Stimulated activated CD4-positive, alpha-beta T cell treated with anti-CD3 and anti-CD28 coated beads, Interleukin-1b, Interleukin-23, amount 100 ng/mL, for 24 hours (primary cell): Measurements from ENCODE around the gene RASSF4.

ENCODE experiments used
- DNase-seq, 4 experiments: peaks; one replicate each; pipeline ENCODE4 v3.0.0-alpha.2; 2020; ENCODE audit warnings: low read depth in 4 of 4, low spot score in 1 of 4

The RASSF4 gene, protein sequence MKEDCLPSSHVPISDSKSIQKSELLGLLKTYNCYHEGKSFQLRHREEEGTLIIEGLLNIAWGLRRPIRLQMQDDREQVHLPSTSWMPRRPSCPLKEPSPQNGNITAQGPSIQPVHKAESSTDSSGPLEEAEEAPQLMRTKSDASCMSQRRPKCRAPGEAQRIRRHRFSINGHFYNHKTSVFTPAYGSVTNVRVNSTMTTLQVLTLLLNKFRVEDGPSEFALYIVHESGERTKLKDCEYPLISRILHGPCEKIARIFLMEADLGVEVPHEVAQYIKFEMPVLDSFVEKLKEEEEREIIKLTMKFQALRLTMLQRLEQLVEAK

GRCh38 chr10:44959247-44960087 is at the start of gene RASSF4:
TSS of gene RASSF4 (plus strand) at chr10:44959802. CDS start at chr10:44970203, 10,401 bp downstream.
- peak; percentile 81 to 89 (median 86) for DNase-seq

DNA sequence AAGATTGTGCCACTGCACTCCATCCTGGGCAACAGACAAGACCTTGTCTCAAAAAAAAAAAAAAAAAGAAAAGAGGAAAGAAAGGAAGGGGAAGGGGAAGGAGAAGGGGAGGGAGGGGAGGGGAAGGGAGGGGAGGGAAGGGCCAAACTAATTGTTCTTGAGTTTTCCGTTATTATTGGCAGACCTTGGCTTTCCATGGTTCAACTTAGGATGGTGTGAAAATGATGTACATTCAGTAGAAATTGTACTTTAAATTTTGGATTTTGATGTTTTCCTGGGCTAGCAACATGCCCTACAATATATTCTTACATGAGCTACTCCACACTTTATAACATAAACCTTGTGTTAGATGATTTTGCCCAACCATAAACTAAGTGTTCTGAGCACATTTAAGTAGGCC is 49.7 kb upstream of the RASSF4 start:
- DNase-seq, result no peak

GRCh38 chr10:44910602-44911001 is 49.0 kb upstream of the RASSF4 start:
- no peak for DNase-seq

GRCh38 chr10:44911081-44911540 is 48.5 kb upstream of the RASSF4 start, which contains the start of gene TMEM72:
TSS of gene TMEM72 (plus strand) at chr10:44911337. CDS start at chr10:44911513, 176 bp downstream.
- no peak for DNase-seq

DNA sequence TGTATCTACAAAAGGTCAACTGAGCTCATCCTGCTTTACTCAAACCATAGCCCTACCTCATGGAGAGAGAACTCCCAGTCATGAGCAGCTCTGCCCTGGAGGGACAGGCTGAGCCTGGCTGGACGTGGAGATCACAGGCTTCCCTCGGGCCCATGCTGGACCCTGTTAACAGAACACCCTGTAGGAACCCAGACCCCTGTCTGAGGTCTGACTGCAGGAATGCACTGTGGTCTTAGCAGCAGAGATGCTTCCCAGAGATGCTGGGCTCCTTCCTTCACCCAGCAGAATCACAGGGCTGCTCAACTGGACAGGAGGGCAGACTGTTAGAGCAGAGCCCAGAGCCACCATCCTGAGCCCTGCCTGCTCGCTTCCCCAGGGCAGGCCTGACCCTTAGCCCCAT is 47.7 kb upstream of the RASSF4 start:
- no peak for DNase-seq

DNA sequence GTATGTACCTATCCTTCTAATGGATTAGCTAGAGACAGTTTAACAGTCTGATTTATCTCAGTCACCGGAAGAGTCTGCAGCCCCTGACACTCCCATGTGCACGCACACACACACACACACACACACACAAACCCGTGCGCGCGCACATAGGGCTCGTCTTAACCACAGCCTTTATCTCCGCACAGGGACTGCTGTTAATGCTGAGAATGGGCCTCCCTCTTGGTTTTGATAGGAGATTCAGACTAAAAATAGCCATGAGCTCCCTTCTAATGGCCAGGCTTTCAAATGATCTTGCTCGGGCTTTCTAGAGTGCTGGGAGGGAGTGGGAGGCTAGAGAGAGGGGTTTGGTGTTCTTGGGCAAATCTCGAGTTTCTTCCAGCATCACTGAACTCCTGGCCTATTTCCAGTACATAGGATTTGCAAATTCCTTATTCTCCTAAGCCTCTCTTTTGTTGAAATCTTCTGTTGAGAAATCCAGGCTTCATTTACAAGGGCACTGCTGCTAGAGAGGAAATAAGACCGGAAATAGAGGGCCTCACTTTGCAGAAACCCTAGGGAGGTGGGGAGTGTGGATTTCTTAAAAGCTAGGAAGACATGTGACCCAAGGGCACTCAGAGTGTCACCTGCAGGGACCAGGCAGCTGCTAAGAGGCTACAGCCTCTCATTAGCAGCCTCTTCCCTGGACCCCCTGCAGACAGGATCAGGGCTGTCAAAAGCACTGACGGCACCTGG is 46.1 kb upstream of the RASSF4 start:
- DNase-seq, result no peak

- DNase-seq, result no peak
Observed at GRCh38 chr10:44914891-44915290, 44.7 kb upstream of the RASSF4 start.

DNA sequence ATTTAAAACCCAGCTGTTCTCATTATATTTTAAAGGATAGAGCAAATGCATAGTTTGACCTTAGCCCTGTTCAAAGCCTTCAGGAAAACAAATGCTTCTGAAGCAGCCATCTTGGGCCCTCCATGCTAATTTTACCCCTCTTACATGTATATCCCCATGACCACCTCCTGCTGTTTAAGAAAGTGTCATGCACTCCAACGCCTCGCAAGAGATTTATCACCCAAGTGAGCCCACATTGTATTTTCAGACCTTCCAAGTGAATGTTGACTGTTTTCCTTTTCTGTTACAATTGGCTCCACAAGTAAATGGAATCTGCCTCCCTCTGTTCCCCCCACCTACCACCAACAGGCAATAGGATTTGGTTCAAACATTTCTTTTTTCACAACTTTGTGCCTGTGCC is 43.2 kb upstream of the RASSF4 start:
- DNase-seq, result no peak

DNA sequence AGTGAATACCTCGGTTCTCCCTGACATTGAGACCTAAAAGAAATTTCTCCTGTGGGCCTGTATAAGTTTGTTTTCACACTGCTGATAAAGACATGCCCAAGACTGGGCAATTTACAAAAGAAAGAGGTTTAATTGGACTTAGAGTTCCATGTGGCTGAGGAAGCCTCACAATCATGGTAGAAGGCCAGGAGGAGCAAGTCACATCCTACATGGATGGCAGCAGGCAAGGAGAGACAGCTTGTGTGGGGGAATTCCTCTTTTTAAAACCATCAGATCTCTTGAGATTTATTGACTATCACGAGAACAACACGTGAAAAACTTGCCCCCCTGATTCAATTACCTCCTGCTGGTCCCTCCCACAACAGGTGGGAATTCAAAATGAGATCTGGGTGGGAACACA is 41.8 kb upstream of the RASSF4 start:
- DNase-seq, result no peak

GRCh38 chr10:44920252-44920651 is 39.4 kb upstream of the RASSF4 start:
- DNase-seq, result no peak

DNA sequence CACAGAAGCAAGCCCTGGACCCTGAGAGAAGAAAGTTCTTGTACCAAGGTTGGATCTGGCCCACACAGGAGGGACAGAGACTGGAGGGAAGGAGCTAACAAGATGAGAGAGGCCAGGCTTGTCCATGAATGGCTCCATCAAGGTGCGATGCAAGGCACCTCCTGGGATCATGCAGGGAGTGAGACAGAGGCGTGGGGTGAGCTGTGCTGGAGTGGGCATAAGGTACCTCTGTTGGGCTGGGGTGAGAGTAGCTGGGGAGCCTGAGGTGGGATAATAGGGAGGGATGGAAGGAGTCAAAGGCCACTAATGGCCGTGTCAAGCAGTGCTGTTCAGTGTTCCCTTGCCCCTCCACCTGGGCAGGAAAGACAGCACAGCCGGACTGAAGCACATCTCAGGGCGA is 38.5 kb upstream of the RASSF4 start:
- DNase-seq, result no peak

DNA sequence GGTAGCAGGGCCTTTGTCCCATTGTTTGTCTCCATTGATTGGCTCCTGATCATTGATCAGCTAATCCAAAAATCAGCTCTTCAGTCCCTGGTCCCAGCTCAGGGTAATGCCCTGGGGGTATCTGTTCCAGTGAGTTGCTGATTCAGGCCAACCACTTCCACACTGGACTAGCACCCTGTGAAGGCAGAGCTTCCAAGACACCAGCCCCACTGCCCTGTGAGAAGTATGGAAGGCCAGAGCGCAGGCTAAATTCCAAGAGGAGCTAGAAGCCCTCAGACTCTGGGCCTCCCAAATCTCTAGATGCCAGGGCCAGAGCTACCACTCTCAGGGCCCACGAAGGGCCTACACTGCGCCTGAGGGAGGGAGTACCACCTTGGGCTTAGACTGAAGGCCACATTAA is 38.1 kb upstream of the RASSF4 start:
- DNase-seq, result no peak

GRCh38 chr10:44922021-44922420 is 37.6 kb upstream of the RASSF4 start:
- DNase-seq, result no peak

DNA sequence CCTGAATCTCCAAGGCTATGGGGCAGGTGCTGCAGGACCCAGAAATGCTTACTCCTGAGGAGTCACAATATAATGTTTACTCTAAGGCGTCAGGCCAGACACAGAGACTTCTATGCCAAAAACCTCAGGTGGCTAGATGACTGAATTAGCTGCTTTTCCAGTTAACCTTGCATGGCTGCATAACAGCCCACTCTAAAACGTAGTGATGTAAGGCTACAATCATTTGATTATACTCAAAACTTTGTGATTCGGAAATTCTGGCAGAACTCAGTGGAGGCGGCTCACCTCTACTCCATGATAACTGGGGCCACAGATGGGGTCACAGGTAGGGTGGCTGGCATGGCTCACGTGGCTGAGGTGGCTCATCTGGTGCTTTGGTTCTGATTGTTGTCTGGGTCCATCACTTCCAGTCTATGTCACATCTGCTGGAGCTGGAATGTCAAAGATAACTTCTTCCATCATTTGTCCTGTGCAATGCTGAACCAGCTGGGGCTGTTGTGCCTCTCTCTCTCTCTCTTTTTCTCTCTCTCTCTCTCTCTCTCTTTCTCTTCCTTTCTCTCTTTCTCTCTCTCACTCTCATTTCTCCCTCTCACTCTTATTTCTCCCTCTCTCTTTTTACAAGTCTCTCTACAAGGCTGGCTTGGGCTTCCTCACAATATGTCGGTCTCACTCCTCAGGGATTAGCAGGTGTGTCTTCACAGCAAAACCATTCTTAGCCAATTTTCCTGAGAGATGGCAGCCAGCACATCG is 36.6 kb upstream of the RASSF4 start:
- DNase-seq, result no peak

GRCh38 chr10:44923611-44924010 is 36.0 kb upstream of the RASSF4 start:
- no peak for DNase-seq

- no peak for DNase-seq
Observed at GRCh38 chr10:44924261-44925040, 35.2 kb upstream of the RASSF4 start.

DNA sequence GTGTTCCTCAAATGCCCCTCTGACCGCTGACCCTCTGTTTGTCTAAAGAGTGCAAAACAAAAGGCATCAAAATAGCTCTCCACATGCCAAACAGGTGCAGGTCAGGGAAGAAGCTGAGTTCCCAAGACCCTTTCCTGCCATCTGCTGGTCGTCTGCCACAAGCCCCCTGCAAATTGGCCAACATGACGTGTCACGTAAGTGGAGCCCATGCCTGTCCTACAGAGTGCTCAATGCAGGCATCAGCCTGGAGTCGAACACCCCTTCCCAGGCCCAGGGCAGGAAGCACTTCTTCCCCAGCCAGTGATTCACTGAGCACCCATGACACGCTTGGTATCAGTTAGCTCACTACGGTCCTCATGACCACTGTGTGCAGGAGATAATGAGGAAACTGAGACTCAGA is 34.4 kb upstream of the RASSF4 start:
- DNase-seq, result no peak

- DNase-seq, result no peak
Observed at GRCh38 chr10:44925811-44926750, 33.5 kb upstream of the RASSF4 start.

GRCh38 chr10:44926751-44927351 is 32.8 kb upstream of the RASSF4 start:
- no peak for DNase-seq
